HEK293T (cell line): ENCODE data around the gene PAX4.

ENCODE experiments used
- ARNT ChIP-seq: fragments of 450-650 bp; IDR thresholded peaks from 2 replicates; pipeline ENCODE4 v1.6.1; 2017; ENCODE audit warnings: mild to moderate bottlenecking
- BHLHE40 ChIP-seq: fragments of 450-650 bp; IDR thresholded peaks from 2 replicates; pipeline ENCODE4 v1.6.1; 2016; ENCODE audit warnings: mild to moderate bottlenecking, moderate library complexity, borderline replicate concordance
- CTBP1 ChIP-seq: fragments of 450-650 bp; IDR thresholded peaks from 2 replicates; pipeline ENCODE4 v1.6.1; 2016; ENCODE audit warnings: borderline replicate concordance
- ELF4 ChIP-seq: fragments of 450-650 bp; IDR thresholded peaks from 2 replicates; pipeline ENCODE4 v1.6.1; 2017; ENCODE audit warnings: antibody characterized with exemption
- FOXA1 ChIP-seq: fragments of 450-650 bp; IDR thresholded peaks from 2 replicates; pipeline ENCODE4 v1.6.1; 2016; ENCODE audit warnings: mild to moderate bottlenecking
- FOXK2 ChIP-seq: fragments of 450-650 bp; IDR thresholded peaks from 2 replicates; pipeline ENCODE4 v1.6.1; 2016; ENCODE audit warnings: mild to moderate bottlenecking
- FOXM1 ChIP-seq: fragments of 450-650 bp; IDR thresholded peaks from 2 replicates; pipeline ENCODE4 v1.6.1; 2017; ENCODE audit warnings: mild to moderate bottlenecking, borderline replicate concordance
- HDGF ChIP-seq: fragments of 450-650 bp; IDR thresholded peaks from 2 replicates; pipeline ENCODE4 v1.6.1; 2017; ENCODE audit warnings: antibody characterized with exemption, borderline replicate concordance
- PKNOX1 ChIP-seq: fragments of 450-650 bp; IDR thresholded peaks from 2 replicates; pipeline ENCODE4 v1.6.1; 2016
- SUZ12 ChIP-seq: fragments of 450-650 bp; IDR thresholded peaks from 2 replicates; pipeline ENCODE4 v1.6.1; 2016; ENCODE audit warnings: mild to moderate bottlenecking
- TARDBP ChIP-seq: fragments of 450-650 bp; IDR thresholded peaks from 2 replicates; pipeline ENCODE4 v1.6.1; 2016

GRCh38 chr7:127665922-127666321 is 48.0 kb upstream of the PAX4 start:
- TF ChIP-seq FOXK2: no peak
- no peak for TF ChIP-seq TARDBP
- no peak for TF ChIP-seq SUZ12
- no peak for TF ChIP-seq ELF4
- TF ChIP-seq ARNT: no peak
- no peak for TF ChIP-seq CTBP1
- TF ChIP-seq PKNOX1: no peak
- TF ChIP-seq BHLHE40: no peak
- TF ChIP-seq HDGF: no peak
- no peak for TF ChIP-seq FOXM1
- no peak for TF ChIP-seq FOXA1
